Suprapubic skin (tissue), 4 donors: Measurements from ENCODE around the gene TMEM18. TPM values are rescaled to one million over a fixed set of nuclear protein-coding genes. Genes with fewer than 3 reads are reported as not detected.

ENCODE experiments used
- DNase-seq, 2 donors: peaks; one replicate each; pipeline ENCODE4 v3.0.0-alpha.2; 2019; ENCODE audit warnings: low spot score in 2 of 2
- H3K27ac ChIP-seq: fragments of 200-600 bp; sonication (generic); one replicate; pipeline ENCODE4 v1.5.1; 2019
- H3K27me3 ChIP-seq: fragments of 200-600 bp; sonication (generic); one replicate; pipeline ENCODE4 v1.5.1; 2019
- H3K36me3 ChIP-seq: fragments of 200-600 bp; sonication (generic); one replicate; pipeline ENCODE4 v1.5.1; 2019
- H3K4me1 ChIP-seq: fragments of 200-600 bp; sonication (generic); one replicate; pipeline ENCODE4 v1.5.1; 2019
- H3K4me3 ChIP-seq: fragments of 200-600 bp; sonication (generic); one replicate; pipeline ENCODE4 v1.5.1; 2019; ENCODE audit warnings: mild to moderate bottlenecking
- H3K9me3 ChIP-seq: fragments of 200-600 bp; sonication (generic); one replicate; pipeline ENCODE4 v1.5.1; 2019
- CTCF ChIP-seq, 2 donors: fragments of 200-600 bp in 1 of 2; fragments of 450-650 bp in 1 of 2; sonication (generic) in 1 of 2; IDR thresholded peaks; one replicate each; pipeline ENCODE4 v1.5.1; 2016 to 2019; ENCODE audit warnings: antibody characterized with exemption in 2 of 2, mild to moderate bottlenecking in 1 of 2, moderate library complexity in 1 of 2
- EP300 ChIP-seq: sonication (generic); formaldehyde crosslinking; IDR thresholded peaks from one replicate; pipeline ENCODE4 v1.6.1; 2017; ENCODE audit warnings: antibody characterized with exemption
- POLR2A ChIP-seq, 2 donors: fragments of 450-650 bp; IDR thresholded peaks; one replicate each; pipeline ENCODE4 v1.6.1; 2017; ENCODE audit warnings: antibody characterized with exemption in 2 of 2, mild to moderate bottlenecking in 2 of 2, moderate library complexity in 2 of 2
- POLR2AphosphoS5 ChIP-seq, 3 donors: sonication (generic); formaldehyde crosslinking; IDR thresholded peaks; one replicate each; pipeline ENCODE4 v1.6.1; 2017; ENCODE audit warnings: antibody characterized with exemption in 3 of 3
- WGBS: methylation state at CpG from one replicate; pipeline ENCODE4 v1.1.5; 2018; 5-methylcytosine and 5-hydroxymethylcytosine counted together
- total RNA-seq, 4 donors: library from RNA; depleted of rRNA; stranded (reverse); fragments of >200 nt; gene quantifications; one replicate each; pipeline ENCODE4 v1.1.0, GENCODE V29; 2016

Gene TMEM18
- total RNA-seq, 4 donors from 2014 or later = 20.4 to 24.6 (median 22.0) TPM

GRCh38 chr2:661360-661635 lies 15.9 kb downstream of the TMEM18 start:
- WGBS = 93% methylated on average over 12 of the region's 12 CpGs
- Histone ChIP-seq H3K27ac (no peak overlapping the region), H3K4me3 (no peak overlapping the region), H3K4me1 (no peaks in the 10 kb centered on the region), H3K36me3 (peaks cover 30% of the 10 kb centered on the region), H3K9me3 (no peaks in the 10 kb centered on the region), H3K27me3 (peaks cover 15% of the 10 kb centered on the region)
- no peak for DNase-seq
- TF ChIP-seq POLR2AphosphoS5 (IDR thresholded peaks at IDR 0.05) (no peak), POLR2A (IDR thresholded peaks at IDR 0.05) (no peak), CTCF (IDR thresholded peaks at IDR 0.05) (no peak), EP300 (no peak)

- peaks cover 15% of the 10 kb centered on the region for H3K27me3 ChIP-seq
- WGBS = 69% methylated on average over 17 of the region's 29 CpGs
- H3K27ac ChIP-seq = no peak overlapping the region
- no peaks in the 10 kb centered on the region for H3K4me1 ChIP-seq
- no peaks in the 10 kb centered on the region for H3K9me3 ChIP-seq
- no peak overlapping the region for H3K4me3 ChIP-seq
- DNase-seq = no peak
- peaks cover 24% of the 10 kb centered on the region for H3K36me3 ChIP-seq
- TF ChIP-seq POLR2A (IDR thresholded peaks at IDR 0.05) = no peak
- TF ChIP-seq EP300 = no peak
- no peak for TF ChIP-seq CTCF (IDR thresholded peaks at IDR 0.05)
- TF ChIP-seq POLR2AphosphoS5 (IDR thresholded peaks at IDR 0.05) = no peak
These were observed 16.4 kb downstream of the TMEM18 start for GRCh38 chr2:660586-661359.

- Histone ChIP-seq H3K4me3 (no peak overlapping the region), H3K9me3 (no peaks in the 10 kb centered on the region), H3K36me3 (peaks cover 17% of the 10 kb centered on the region), H3K4me1 (no peaks in the 10 kb centered on the region), H3K27ac (no peak overlapping the region), H3K27me3 (peaks cover 15% of the 10 kb centered on the region)
- 81% methylated on average over 12 of the region's 12 CpGs for WGBS
- DNase-seq = no peak
- no peak for TF ChIP-seq CTCF (IDR thresholded peaks at IDR 0.05)
- TF ChIP-seq POLR2A (IDR thresholded peaks at IDR 0.05) = no peak
- no peak for TF ChIP-seq EP300
- no peak for TF ChIP-seq POLR2AphosphoS5 (IDR thresholded peaks at IDR 0.05)
These were observed 17.2 kb downstream of the TMEM18 start for GRCh38 chr2:660029-660428.

- no peaks in the 10 kb centered on the region for H3K4me1 ChIP-seq
- H3K27me3 ChIP-seq = peaks cover 15% of the 10 kb centered on the region
- TF ChIP-seq CTCF (IDR thresholded peaks at IDR 0.05) (no peak), POLR2AphosphoS5 (IDR thresholded peaks at IDR 0.05) (no peak), POLR2A (IDR thresholded peaks at IDR 0.05) (no peak), EP300 (no peak)
- H3K27ac ChIP-seq = no peak overlapping the region
- 69% methylated on average over 8 of the region's 8 CpGs for WGBS
- peaks cover 5% of the 10 kb centered on the region for H3K36me3 ChIP-seq
- H3K4me3 ChIP-seq = no peak overlapping the region
- DNase-seq = peak in 1 of 2 donors; percentile 28
- H3K9me3 ChIP-seq = no peaks in the 10 kb centered on the region
These were observed 18.8 kb downstream of the TMEM18 start for GRCh38 chr2:658426-658825.

- no peaks in the 10 kb centered on the region for H3K4me1 ChIP-seq
- TF ChIP-seq CTCF (IDR thresholded peaks at IDR 0.05) = no peak
- TF ChIP-seq POLR2A (IDR thresholded peaks at IDR 0.05) = no peak
- no peak for TF ChIP-seq POLR2AphosphoS5 (IDR thresholded peaks at IDR 0.05)
- no peak for TF ChIP-seq EP300
- peaks cover 15% of the 10 kb centered on the region for H3K27me3 ChIP-seq
- H3K27ac ChIP-seq = no peak overlapping the region
- H3K4me3 ChIP-seq = no peak overlapping the region
- peak in 1 of 2 donors; percentile 52 for DNase-seq
- no peaks in the 10 kb centered on the region for H3K9me3 ChIP-seq
- 69% methylated on average over 6 of the region's 6 CpGs for WGBS
- no peaks in the 10 kb centered on the region for H3K36me3 ChIP-seq
These were observed 19.4 kb downstream of the TMEM18 start for GRCh38 chr2:657766-658165.
